OCI-LY1 (cell line): Measurements from ENCODE around the gene OMD.
"Not testable (repeated sequence)": the region's sequence is repeated elsewhere in the genome, so short reads cannot be mapped to it uniquely, and the experiment has no call there.

Experiments
- H2AFZ ChIP-seq: fragments of 200-600 bp; sonication (generic), shearing (Covaris generic); 2 replicates; pipeline ENCODE4 v1.6.0; 2014; ENCODE audit warnings: antibody characterized with exemption, mild to moderate bottlenecking, low read length
- H3F3A ChIP-seq: fragments of 200-600 bp; sonication (generic), shearing (Covaris generic); 2 replicates; pipeline ENCODE4 v1.6.0; 2014; ENCODE audit warnings: mild to moderate bottlenecking, antibody characterized with exemption, low read length, moderate library complexity; ENCODE audit not compliant: insufficient read depth
- H3K27ac ChIP-seq: fragments of 200-600 bp; sonication (generic); 2 replicates; pipeline ENCODE4 v1.5.1; 2014; ENCODE audit warnings: low read length, mixed run types, mild to moderate bottlenecking, low read depth; ENCODE audit not compliant: poor library complexity, severe bottlenecking
- H3K27me3 ChIP-seq: fragments of 200-600 bp; sonication (generic); 2 replicates; pipeline ENCODE4 v1.6.0; 2014; ENCODE audit warnings: antibody characterized with exemption, mild to moderate bottlenecking, low read length, moderate library complexity; ENCODE audit not compliant: insufficient read depth
- H3K36me3 ChIP-seq: fragments of 200-600 bp; sonication (generic); 2 replicates; pipeline ENCODE4 v1.6.1; 2014; ENCODE audit warnings: mild to moderate bottlenecking, antibody characterized with exemption, low read length, moderate library complexity, mixed read lengths; ENCODE audit not compliant: insufficient read depth
- H3K4me1 ChIP-seq: fragments of 200-600 bp; sonication (generic); 2 replicates; pipeline ENCODE4 v1.5.1; 2014; ENCODE audit warnings: mild to moderate bottlenecking, low read length, moderate library complexity; ENCODE audit not compliant: insufficient read depth, severe bottlenecking
- H3K4me2 ChIP-seq: fragments of 200-600 bp; sonication (generic), shearing (Covaris generic); 2 replicates; pipeline ENCODE4 v1.6.1; 2014; ENCODE audit warnings: low read length
- H3K4me3 ChIP-seq: fragments of 200-600 bp; sonication (generic); 2 replicates; pipeline ENCODE4 v1.5.1; 2014; ENCODE audit warnings: low read length, low read depth, mild to moderate bottlenecking, mixed read lengths; ENCODE audit not compliant: poor library complexity, severe bottlenecking
- H3K79me2 ChIP-seq: fragments of 200-600 bp; shearing (Covaris generic); 2 replicates; pipeline ENCODE4 v1.6.1; 2016; ENCODE audit warnings: mixed run types, low read length, mixed read lengths; ENCODE audit not compliant: insufficient read depth
- H3K9ac ChIP-seq: fragments of 200-600 bp; sonication (generic), shearing (Covaris generic); 2 replicates; pipeline ENCODE4 v1.6.1; 2014; ENCODE audit warnings: mild to moderate bottlenecking, low read length, mixed read lengths
- H3K9me2 ChIP-seq: fragments of 200-600 bp; sonication (generic), shearing (Covaris generic); 2 replicates; pipeline ENCODE4 v1.6.1; 2014; ENCODE audit warnings: low read depth, mild to moderate bottlenecking, low read length, mixed read lengths
- H3K9me3 ChIP-seq: fragments of 200-600 bp; shearing (Covaris generic); 2 replicates; pipeline ENCODE4 v1.6.1; 2014; ENCODE audit warnings: low read length, mixed read lengths
- H4K20me1 ChIP-seq: fragments of 200-600 bp; sonication (generic), shearing (Covaris generic); 2 replicates; pipeline ENCODE4 v1.6.0; 2016; ENCODE audit warnings: mild to moderate bottlenecking, low read length; ENCODE audit not compliant: insufficient read depth
- EZH2 ChIP-seq: fragments of 200-600 bp; sonication (generic), shearing (Covaris generic); IDR thresholded peaks from 2 replicates; pipeline ENCODE4 v1.8.0; 2017; ENCODE audit warnings: borderline replicate concordance, mixed run types, mild to moderate bottlenecking, antibody characterized with exemption, low read length, moderate library complexity, mixed read lengths
- TF ChIP-seq, protein P1 (sequence below): fragments of 200-600 bp; sonication (generic), shearing (Covaris generic); IDR thresholded peaks from 2 replicates; pipeline ENCODE4 v1.5.1; 2017; ENCODE audit warnings: mild to moderate bottlenecking, antibody characterized with exemption, low read length, moderate library complexity, mixed read lengths

The OMD gene

GRCh38 chr9:92423612-92424011 is 659 bp downstream of the OMD start:
- no peaks in the 10 kb centered on the region for H3K27me3 ChIP-seq
- no peak overlapping the region for H3K27ac ChIP-seq
- no peak overlapping the region for H2AFZ ChIP-seq
- H3K4me1 ChIP-seq, result peaks cover 20% of the 10 kb centered on the region
- no peaks in the 10 kb centered on the region for H3K36me3 ChIP-seq
- TF ChIP-seq, protein P1, sequence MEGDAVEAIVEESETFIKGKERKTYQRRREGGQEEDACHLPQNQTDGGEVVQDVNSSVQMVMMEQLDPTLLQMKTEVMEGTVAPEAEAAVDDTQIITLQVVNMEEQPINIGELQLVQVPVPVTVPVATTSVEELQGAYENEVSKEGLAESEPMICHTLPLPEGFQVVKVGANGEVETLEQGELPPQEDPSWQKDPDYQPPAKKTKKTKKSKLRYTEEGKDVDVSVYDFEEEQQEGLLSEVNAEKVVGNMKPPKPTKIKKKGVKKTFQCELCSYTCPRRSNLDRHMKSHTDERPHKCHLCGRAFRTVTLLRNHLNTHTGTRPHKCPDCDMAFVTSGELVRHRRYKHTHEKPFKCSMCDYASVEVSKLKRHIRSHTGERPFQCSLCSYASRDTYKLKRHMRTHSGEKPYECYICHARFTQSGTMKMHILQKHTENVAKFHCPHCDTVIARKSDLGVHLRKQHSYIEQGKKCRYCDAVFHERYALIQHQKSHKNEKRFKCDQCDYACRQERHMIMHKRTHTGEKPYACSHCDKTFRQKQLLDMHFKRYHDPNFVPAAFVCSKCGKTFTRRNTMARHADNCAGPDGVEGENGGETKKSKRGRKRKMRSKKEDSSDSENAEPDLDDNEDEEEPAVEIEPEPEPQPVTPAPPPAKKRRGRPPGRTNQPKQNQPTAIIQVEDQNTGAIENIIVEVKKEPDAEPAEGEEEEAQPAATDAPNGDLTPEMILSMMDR, result no peak
- no peak for TF ChIP-seq EZH2
- H3K9ac ChIP-seq, result no peak overlapping the region
- H4K20me1 ChIP-seq, result no peaks in the 10 kb centered on the region
- H3K79me2 ChIP-seq, result no peaks in the 10 kb centered on the region
- no peaks in the 10 kb centered on the region for H3K9me2 ChIP-seq
- no peak overlapping the region for H3K4me3 ChIP-seq
- H3K9me3 ChIP-seq, result no peaks in the 10 kb centered on the region
- no peaks in the 10 kb centered on the region for H3F3A ChIP-seq
- no peak overlapping the region for H3K4me2 ChIP-seq

DNA sequence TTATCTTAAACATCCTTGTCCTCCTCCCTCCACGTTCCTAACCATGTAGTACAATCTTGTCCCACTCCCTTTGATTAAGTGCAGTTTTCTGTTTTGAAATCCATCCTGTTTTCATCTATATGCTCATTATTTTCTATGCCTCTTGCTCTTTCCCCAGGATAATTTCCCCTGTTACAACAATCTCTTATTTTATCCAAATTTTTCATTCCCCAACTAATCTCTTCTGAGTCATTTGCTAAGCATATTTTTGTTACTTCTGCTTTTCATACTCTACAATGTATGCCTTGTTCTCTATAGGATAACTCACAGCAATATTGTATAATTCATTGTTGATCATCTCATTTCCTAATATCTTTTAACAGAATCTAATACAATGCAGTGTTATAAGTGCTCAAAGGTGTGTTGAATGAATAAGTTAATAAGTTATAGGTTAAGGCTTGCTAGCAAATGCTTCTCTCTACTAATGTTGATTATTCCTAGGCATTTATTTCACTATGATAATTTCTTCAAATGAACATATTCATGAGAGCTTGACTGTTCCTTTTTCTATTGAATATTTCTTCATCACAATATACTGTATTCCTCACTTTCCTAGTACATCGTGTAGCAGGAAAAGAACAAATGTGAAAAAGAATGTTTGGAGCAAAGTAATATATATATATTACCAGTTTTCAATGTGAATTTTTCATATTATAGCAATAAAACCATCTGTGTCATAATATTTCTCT is 1.5 kb downstream of the OMD start:
- no peak overlapping the region for H2AFZ ChIP-seq
- H3K27me3 ChIP-seq, result no peaks in the 10 kb centered on the region
- H3K9me3 ChIP-seq, result no peaks in the 10 kb centered on the region
- H4K20me1 ChIP-seq, result no peaks in the 10 kb centered on the region
- no peak for TF ChIP-seq EZH2
- TF ChIP-seq, protein P1, result no peak
- no peaks in the 10 kb centered on the region for H3K36me3 ChIP-seq
- H3K4me1 ChIP-seq, result peaks cover 20% of the 10 kb centered on the region
- H3K4me3 ChIP-seq, result no peak overlapping the region
- no peaks in the 10 kb centered on the region for H3K79me2 ChIP-seq
- H3K4me2 ChIP-seq, result no peak overlapping the region
- no peak overlapping the region for H3K9ac ChIP-seq
- H3F3A ChIP-seq, result no peaks in the 10 kb centered on the region
- no peaks in the 10 kb centered on the region for H3K9me2 ChIP-seq
- no peak overlapping the region for H3K27ac ChIP-seq

DNA sequence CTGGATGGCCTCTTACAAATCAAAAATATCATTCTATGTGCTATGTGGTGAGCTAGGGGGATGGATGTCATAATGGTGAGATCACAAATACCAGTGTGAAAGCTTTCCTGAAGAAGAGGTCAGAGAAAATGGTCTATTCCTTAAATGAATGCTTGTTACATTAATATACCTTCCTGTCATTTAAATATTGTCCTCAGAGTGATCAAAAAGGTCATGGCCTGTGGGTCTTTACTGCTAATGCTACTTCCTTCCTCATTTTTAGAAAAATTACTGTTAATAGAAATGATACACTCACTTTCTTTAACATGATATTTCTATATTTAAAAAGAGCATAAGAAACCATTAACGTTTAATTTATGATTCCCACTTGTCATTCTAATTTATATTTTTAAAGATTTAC is 9.7 kb downstream of the OMD start:
- no peaks in the 10 kb centered on the region for H4K20me1 ChIP-seq
- no peak overlapping the region for H3K4me3 ChIP-seq
- no peaks in the 10 kb centered on the region for H3K27me3 ChIP-seq
- H3F3A ChIP-seq, result no peaks in the 10 kb centered on the region
- no peak overlapping the region for H3K9ac ChIP-seq
- no peaks in the 10 kb centered on the region for H3K9me3 ChIP-seq
- H3K27ac ChIP-seq, result no peak overlapping the region
- peaks cover 8% of the 10 kb centered on the region for H3K4me1 ChIP-seq
- peaks cover 4% of the 10 kb centered on the region; the same call in 1 of the 2 replicates for H3K36me3 ChIP-seq
- no peak overlapping the region for H3K4me2 ChIP-seq
- H2AFZ ChIP-seq, result no peak overlapping the region
- no peaks in the 10 kb centered on the region for H3K79me2 ChIP-seq
- no peaks in the 10 kb centered on the region for H3K9me2 ChIP-seq
- TF ChIP-seq, protein P1, result no peak
- no peak for TF ChIP-seq EZH2

DNA sequence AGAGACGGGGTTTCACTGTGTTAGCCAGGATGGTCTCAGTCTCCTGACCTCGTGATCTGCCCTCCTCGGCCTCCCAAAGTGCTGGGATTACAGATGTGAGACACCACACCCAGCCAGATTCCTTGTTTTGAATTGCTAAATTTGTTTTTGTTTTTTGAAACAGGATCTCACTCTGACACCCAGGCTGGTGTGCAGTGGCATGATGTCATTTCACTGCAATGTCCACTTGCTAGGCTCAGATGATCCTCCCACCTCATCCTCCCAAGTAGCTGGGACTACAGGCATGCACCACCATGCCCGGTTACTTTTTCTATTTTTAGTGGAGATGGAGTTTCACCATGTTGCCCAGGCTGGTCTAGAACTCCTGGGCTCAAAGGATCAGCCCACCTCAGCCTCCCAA is 13.1 kb downstream of the OMD start:
- H3K36me3 ChIP-seq, H3K4me2 ChIP-seq, H2AFZ ChIP-seq, H3K79me2 ChIP-seq, H3K9me2 ChIP-seq, H3K4me3 ChIP-seq, H3K27me3 ChIP-seq, H3K27ac ChIP-seq, H3F3A ChIP-seq, H3K9ac ChIP-seq, H3K9me3 ChIP-seq, H4K20me1 ChIP-seq: not testable (repeated sequence)
- peaks cover 18% of the 10 kb centered on the region for H3K4me1 ChIP-seq
